Testis (tissue), 3 donors: ENCODE data around the gene PDCL3. TPM values are rescaled to one million over a fixed set of nuclear protein-coding genes. Genes with fewer than 3 reads are reported as not detected.

ENCODE experiments used
- DNase-seq: peaks from one replicate; pipeline ENCODE4 v3.0.0-alpha.2; 2019
- H3K27ac ChIP-seq, 2 donors: fragments of 200-600 bp; sonication (generic); one replicate each; pipeline ENCODE4 v1.5.1; 2019
- H3K27me3 ChIP-seq: fragments of 200-600 bp; sonication (generic); one replicate; pipeline ENCODE4 v1.5.1; 2019
- H3K36me3 ChIP-seq: fragments of 200-600 bp; sonication (generic); one replicate; pipeline ENCODE4 v1.5.1; 2017; ENCODE audit warnings: low read depth; ENCODE audit errors: missing control alignments
- H3K4me1 ChIP-seq: fragments of 200-600 bp; sonication (generic); one replicate; pipeline ENCODE4 v1.5.1; 2019
- H3K4me3 ChIP-seq, 2 donors: fragments of 200-600 bp; sonication (generic); one replicate each; pipeline ENCODE4 v1.5.1; 2017 to 2019
- H3K9me3 ChIP-seq: fragments of 200-600 bp; sonication (generic); one replicate; pipeline ENCODE4 v1.5.1; 2017
- CTCF ChIP-seq, 3 experiments: fragments of 450-650 bp in 2 of 3; fragments of 200-600 bp in 1 of 3; sonication (generic) in 1 of 3; IDR thresholded peaks; one replicate each; pipeline ENCODE4 v1.5.1; 2016 to 2019; ENCODE audit warnings: antibody characterized with exemption in 3 of 3, mild to moderate bottlenecking in 2 of 3, moderate library complexity in 1 of 3
- POLR2A ChIP-seq: fragments of 450-650 bp; IDR thresholded peaks from one replicate; pipeline ENCODE4 v1.6.1; 2017; ENCODE audit warnings: antibody characterized with exemption, mild to moderate bottlenecking, moderate library complexity
- WGBS, 2 donors: methylation state at CpG; one replicate each; pipeline ENCODE4 v1.1.5; 2018; 5-methylcytosine and 5-hydroxymethylcytosine counted together
- intact Hi-C: fragments of 100-400 bp; cut with DNase I; formaldehyde crosslinking; loops from one replicate; pipeline ENCODE4 v1.15.1; 2023; ENCODE audit warnings: low total_unique reads
- polyA plus RNA-seq: library from polyadenylated mRNA; stranded (reverse); fragments of 350-450 nt; fragmentation: Illumina TruSeq; extraction: RNeasy Lipid Tissue Mini Kit (QIAGEN cat#74804); gene quantifications from one replicate; pipeline ENCODE4 v1.2.3, GENCODE V29; 2014; ENCODE audit warnings: low read depth, low replicate concordance; ENCODE audit not compliant: insufficient read depth
- total RNA-seq, 2 donors: library from RNA; depleted of rRNA; stranded (reverse); fragments of >200 nt; gene quantifications; one replicate each; pipeline ENCODE4 v1.2.3, GENCODE V29; 2016

Gene PDCL3
- total and polyA plus RNA-seq, 3 donors from 2014 or later = 26.4 to 35.4 (median 33.3) TPM

- no peaks in the 10 kb centered on the region for H3K9me3 ChIP-seq
- no peak for DNase-seq
- no peak for TF ChIP-seq POLR2A
- no peak for TF ChIP-seq CTCF (IDR thresholded peaks at IDR 0.05)
- intact Hi-C loops = no loop called here
- no peak overlapping the region for H3K4me3 ChIP-seq
- WGBS, 2 donors = 92 to 95% methylated on average over 5 of the region's 5 CpGs
- no peaks in the 10 kb centered on the region for H3K27me3 ChIP-seq
- no peak overlapping the region for H3K27ac ChIP-seq
- no peaks in the 10 kb centered on the region for H3K4me1 ChIP-seq
- H3K36me3 ChIP-seq = no peaks in the 10 kb centered on the region
These were observed 11.5 kb upstream of the PDCL3 start for GRCh38 chr2:100551303-100551702.

- WGBS, 2 donors = 83 to 91% methylated on average over 10 of the region's 10 CpGs
- intact Hi-C loops = no loop called here
These were observed 7.9 kb upstream of the PDCL3 start for GRCh38 chr2:100554798-100555407.

GRCh38 chr2:100556746-100557145 is 6.0 kb upstream of the PDCL3 start:
- H3K9me3 ChIP-seq = no peaks in the 10 kb centered on the region
- H3K4me1 ChIP-seq = peaks cover 19% of the 10 kb centered on the region
- intact Hi-C loops = no loop called here
- H3K4me3 ChIP-seq = no peak overlapping the region
- no peaks in the 10 kb centered on the region for H3K36me3 ChIP-seq
- DNase-seq = no peak
- no peak overlapping the region for H3K27ac ChIP-seq
- 85 to 93% methylated on average over 4 of the region's 4 CpGs for WGBS, 2 donors
- no peaks in the 10 kb centered on the region for H3K27me3 ChIP-seq
- TF ChIP-seq CTCF (IDR thresholded peaks at IDR 0.05) = no peak
- no peak for TF ChIP-seq POLR2A

More at GRCh38 chr2:100554798-100555407, 7.9 kb upstream of the PDCL3 start:
- no peak overlapping the region for H3K4me3 ChIP-seq
- no peak for TF ChIP-seq POLR2A
- TF ChIP-seq CTCF (IDR thresholded peaks at IDR 0.05) = no peak
- no peaks in the 10 kb centered on the region for H3K27me3 ChIP-seq
- peaks cover 7% of the 10 kb centered on the region for H3K4me1 ChIP-seq
- no peaks in the 10 kb centered on the region for H3K9me3 ChIP-seq
- DNase-seq = no peak
- no peaks in the 10 kb centered on the region for H3K36me3 ChIP-seq
- no peak overlapping the region for H3K27ac ChIP-seq

- TF ChIP-seq CTCF (IDR thresholded peaks at IDR 0.05) (no peak), POLR2A (no peak)
- Histone ChIP-seq H3K9me3 (no peaks in the 10 kb centered on the region), H3K4me3 (no peak overlapping the region), H3K27me3 (no peaks in the 10 kb centered on the region), H3K27ac (peak overlapping the region; percentile 57 to 65), H3K4me1 (peaks cover 27% of the 10 kb centered on the region), H3K36me3 (no peaks in the 10 kb centered on the region)
- 86% methylated on average over 9 of the region's 9 CpGs for WGBS, 2 donors
- intact Hi-C loops = loop anchor here (10.0 kb wide), 1 partner anchor 1226 kb away; the partner anchor contains the start of genes EIF5B and TXNDC9
- DNase-seq = no peak
These were observed 2.5 kb upstream of the PDCL3 start for GRCh38 chr2:100560216-100560830.

DNA sequence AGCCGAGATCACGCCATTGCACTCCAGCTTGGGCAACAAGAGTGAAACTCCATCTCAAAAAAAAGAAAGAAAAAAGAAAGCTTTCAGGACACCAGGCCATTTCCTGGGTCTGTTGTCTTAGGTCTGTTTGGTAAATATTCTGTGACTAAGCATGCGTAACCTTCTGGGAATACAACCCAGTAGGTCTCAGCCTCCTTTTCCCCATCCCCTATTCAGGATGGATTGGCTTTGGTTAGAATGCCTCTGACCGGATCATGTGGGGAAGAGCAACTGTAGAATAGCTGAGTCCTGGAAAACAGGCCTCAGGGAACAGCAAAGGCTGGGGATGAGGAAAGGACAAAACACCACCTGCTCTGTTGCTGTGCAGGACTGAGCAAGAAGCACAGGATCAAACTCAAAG is 1.6 kb upstream of the PDCL3 start:
- DNase-seq = no peak
- H3K4me1 ChIP-seq = peaks cover 27% of the 10 kb centered on the region
- peak overlapping the region in 1 of 2 donors; percentile 23 for H3K27ac ChIP-seq
- no peaks in the 10 kb centered on the region for H3K9me3 ChIP-seq
- no peaks in the 10 kb centered on the region for H3K36me3 ChIP-seq
- no peaks in the 10 kb centered on the region for H3K27me3 ChIP-seq
- WGBS, 2 donors = 88 to 94% methylated on average over 4 of the region's 4 CpGs
- TF ChIP-seq POLR2A (no peak), CTCF (IDR thresholded peaks at IDR 0.05) (no peak)
- intact Hi-C loops = loop anchor here (10.0 kb wide), 1 partner anchor 1226 kb away; the partner anchor contains the start of genes EIF5B and TXNDC9
- no peak overlapping the region for H3K4me3 ChIP-seq
